Bone marrow (tissue), 2 donors: ENCODE data around the gene KLF17.

Experiments
- DNase-seq, 2 donors: peaks; one replicate each; lab custom pipeline; 2025; lab: John Stamatoyannopoulos, UW

KLF17 gene, protein sequence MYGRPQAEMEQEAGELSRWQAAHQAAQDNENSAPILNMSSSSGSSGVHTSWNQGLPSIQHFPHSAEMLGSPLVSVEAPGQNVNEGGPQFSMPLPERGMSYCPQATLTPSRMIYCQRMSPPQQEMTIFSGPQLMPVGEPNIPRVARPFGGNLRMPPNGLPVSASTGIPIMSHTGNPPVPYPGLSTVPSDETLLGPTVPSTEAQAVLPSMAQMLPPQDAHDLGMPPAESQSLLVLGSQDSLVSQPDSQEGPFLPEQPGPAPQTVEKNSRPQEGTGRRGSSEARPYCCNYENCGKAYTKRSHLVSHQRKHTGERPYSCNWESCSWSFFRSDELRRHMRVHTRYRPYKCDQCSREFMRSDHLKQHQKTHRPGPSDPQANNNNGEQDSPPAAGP

DNA sequence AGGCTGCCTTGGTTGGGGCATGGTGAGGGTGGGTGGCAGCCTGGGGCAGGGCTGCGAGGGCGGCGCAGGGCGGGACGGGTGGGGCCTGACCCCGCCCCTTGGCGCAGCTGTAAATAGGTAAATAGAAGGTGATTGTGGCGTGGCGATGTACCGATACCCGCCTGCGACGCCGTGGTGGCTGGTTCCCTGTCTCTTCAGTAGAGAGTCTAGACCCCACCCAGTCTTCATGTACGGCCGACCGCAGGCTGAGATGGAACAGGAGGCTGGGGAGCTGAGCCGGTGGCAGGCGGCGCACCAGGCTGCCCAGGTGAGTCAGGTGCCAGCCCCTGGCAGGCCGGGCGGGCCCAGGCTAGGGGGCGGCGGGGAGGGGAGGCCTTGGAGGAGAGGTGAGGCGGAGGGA is at the start of gene KLF17:
Gene KLF17, plus strand, starts transcription at position 140 of the 400 bp plus-strand sequence. Its CDS starts 87 bp downstream, at position 227.
- no peak for DNase-seq

DNA sequence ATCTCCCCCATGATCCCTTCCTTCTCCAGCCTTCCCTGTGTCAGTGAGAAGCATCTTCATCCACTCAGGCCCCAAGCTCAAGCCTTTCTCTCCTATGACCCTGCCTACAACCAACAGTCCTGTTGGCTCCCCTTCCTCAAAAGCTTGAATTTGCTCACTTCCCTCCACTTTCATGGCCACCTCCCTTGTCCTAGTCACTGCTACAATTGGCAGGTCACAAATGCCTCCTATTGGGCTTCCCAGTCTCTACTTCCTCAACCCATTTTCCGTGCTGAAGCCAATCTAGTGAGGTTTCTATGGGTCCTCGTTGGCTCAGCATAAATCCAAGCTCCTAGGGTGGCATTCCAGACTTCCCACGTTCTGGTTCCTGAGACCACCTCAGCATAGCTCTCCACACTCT is 47.2 kb upstream of the KLF17 start:
- no peak for DNase-seq

- DNase-seq: peak in 1 of 2 donors; percentile 59
Observed at GRCh38 chr1:44072204-44072603, 46.4 kb upstream of the KLF17 start.

- no peak for DNase-seq
Observed at GRCh38 chr1:44072821-44073220, 45.8 kb upstream of the KLF17 start.

GRCh38 chr1:44073528-44073927 is 45.1 kb upstream of the KLF17 start:
- DNase-seq: no peak

DNA sequence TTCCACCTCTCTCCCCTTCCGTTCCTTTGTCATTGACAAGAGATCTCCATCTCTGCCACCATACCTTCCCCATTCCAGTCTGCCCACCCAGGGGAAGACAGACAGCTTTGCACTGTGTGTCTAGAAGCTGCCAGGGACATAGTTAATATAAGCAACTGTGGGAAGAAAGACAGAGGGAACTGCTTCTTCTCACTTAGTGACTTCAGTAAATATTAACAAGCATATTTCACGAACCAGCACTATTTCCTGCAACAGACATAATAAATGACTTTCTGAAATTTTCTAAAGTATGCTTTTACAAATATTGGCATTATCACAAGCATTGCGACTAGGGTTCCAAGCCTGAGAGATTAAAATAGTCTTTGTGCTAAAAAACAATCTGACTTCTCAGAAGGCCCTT is 44.2 kb upstream of the KLF17 start:
- DNase-seq: no peak

- DNase-seq: no peak
Observed at GRCh38 chr1:44076066-44076465, 42.6 kb upstream of the KLF17 start.

DNA sequence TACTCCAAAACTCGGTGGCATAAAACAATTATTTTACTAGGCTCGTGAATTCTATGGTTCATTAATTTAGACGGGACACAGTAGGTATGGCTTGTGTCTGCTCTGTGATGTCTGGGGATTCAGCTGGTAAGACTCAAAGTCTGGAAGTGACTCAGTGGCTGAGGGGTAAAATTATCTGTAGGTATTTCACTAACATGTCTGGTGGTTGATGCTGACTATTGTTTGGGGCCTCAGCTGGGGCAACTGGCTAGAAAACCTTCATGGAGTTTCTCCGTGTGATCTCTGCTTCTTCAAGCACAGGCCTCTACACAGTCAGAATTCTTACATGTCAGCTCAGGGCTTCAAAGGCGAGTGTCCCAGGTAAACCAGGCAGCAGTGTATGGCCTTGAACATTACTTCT is 41.2 kb upstream of the KLF17 start:
- no peak for DNase-seq

- DNase-seq: no peak
Observed at GRCh38 chr1:44078104-44078503, 40.5 kb upstream of the KLF17 start.

DNA sequence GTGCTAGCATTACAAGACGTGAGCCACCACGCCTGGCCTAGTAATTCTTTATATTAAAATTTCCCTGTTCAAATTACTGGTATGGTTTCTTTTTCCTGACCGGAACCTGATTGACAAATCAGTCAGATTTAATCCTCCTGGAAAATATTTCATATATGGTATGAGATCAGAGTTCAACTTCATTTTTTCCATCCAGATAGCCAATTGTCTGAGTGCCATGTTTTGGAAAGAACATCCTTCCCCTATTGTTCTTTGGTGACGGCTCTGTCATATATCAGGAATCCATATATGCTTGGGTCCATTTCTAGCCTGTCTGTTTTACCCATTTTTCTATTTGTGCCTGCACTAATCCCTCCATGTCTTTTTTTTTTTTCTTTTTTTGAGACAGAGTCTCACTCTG is 39.1 kb upstream of the KLF17 start:
- no peak for DNase-seq

DNA sequence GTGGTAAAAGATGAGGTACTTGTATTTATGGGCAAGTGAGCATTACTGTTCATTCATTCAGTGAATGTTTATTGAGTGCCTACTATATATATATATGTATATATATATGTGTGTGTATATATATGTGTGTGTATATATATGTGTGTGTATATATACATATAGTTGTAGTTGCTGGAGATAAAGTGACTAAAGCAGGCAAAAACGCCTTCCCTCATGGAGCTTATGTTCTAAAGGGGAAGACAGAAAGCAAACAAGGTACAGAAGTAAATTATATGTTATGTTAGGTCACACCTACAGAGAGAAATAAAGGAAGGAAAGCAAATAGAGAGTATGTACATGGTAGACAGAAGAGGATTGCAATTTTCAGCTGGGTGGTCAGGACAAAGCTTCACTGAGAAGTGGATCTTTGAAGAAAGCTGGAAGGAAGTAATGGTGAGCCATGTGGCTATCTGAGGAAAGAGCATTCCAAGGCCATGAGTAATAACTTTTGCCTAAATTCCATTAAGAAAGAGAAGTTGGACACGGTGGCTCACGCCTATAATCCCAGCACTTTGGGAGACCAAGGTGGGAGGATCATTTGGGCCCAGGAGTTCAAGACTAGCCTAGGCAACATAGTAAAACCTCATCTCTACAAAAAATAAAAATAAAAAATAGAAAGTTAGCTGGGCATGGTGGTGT is 33.5 kb upstream of the KLF17 start:
- no peak for DNase-seq

DNA sequence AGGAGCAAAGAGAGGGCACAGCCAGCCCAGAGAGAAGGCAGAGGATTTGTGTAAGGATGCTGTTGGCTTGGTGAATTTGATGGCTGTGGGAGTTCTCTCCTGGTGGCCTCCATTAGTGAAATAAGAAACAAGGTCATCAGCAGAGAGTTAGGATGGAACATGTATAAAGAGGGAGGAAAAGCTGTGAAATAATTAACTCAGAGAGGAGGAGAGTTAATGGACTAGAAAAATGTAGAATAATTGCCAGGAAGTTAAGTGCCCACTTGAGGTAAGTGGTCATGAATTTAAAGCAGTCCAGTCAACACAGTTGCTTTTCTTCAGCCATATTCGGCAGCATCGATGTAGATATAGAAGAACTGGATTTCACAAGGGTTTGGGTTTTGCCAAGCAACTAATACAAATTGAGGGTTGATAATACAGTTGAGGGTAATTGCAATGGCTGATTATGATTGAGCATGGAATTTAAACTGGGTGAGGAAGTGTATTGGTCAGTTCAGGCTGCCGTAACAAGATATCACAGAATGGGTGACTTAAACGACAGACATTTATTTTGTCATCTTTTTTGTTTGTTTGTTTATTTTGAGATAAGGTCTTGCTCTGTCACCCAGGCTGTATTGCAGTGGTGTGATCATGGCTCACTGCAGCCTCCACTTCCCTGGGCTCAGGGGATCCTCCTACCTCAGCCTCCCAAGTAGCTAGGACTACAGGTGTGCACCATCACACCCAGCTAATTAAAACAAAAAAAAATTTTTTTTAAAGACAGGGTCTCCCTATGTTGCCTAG is 31.7 kb upstream of the KLF17 start:
- DNase-seq: no peak

DNA sequence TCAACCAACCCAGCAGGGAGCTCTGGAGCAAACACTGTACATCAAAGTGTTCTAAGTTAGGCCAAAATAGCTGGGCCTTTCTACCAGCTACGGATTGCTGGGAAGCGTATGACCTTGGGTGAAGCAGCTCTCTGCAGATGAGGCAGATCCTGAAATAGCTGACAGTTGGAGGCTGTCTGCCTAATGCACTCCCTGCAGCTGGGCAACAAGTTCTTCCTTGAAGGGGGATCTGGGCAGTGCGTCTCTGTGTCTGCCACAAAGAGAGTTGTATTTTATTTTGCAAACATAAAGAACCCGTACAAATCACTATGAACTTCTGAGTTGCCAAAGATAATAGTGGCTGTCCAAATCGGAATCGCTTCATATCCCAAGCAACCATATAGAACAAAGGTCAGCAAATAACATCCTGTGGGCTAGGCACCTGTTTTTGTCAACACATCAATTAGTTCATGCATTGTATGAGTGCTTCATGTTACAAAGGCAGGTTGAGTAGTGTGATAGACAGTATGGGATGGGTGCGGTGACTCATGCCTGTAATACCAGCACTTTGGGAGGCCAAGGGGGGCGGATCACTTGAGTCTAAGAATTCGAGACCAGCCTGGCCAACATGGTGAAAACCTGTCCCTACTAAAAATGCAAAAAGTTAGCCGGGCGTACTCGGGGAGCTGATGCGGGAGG is 29.1 kb upstream of the KLF17 start:
- DNase-seq: no peak

DNA sequence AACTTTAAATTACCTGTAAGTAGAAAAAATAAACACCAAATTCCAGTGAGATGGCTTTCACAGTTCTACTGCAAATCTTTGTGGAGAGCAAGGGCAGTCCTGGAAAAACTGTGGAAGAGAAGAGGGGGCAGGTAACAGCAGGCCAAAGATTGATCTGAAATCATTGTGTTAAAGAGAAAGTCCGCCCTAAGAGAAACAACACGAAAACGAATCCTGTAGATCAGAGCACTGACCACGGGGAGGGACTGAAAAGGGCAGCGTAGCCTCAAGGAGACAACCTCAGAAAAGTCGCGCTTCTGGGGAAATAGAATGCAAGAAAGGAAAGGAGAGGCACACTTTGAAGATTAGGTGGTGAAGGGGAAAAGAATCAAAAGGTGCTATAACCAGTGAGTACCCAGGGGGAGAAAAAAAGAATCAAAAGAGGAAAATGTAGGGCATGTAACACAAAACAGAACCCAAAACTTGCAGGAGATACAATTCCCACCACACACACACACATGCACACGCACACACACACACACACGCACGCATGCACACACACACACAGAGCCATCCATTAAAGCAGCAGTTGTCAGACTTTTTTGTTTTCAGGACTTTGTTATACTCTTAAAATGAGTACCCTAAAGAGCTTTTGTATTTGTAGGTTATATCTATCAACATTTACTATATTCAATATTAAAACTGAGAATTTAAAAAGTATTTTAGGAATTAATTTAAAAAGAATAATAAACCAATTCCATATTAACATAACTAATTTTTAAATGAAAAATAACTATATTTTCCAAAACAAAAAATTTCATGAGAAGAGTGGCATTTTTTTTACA is 28.0 kb upstream of the KLF17 start:
- no peak for DNase-seq

DNA sequence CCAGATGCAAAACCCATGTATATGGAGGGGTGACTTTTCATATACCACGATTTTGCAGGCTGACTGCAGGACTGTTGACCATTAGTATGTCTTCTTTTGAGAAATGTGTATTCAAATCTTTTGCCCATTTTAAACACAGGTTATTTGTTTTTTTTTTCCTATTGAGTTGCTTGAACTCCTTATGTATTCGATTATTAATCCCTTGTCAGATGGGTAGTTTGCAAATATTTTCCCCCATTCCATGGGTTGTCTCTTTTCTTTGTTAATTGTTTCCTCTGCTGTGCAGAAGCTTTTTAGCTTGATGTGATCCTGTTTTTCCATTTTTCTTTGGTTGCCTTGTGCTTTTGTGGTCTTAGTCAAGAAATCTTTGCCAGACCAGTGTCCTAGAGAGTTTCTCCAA is 24.6 kb upstream of the KLF17 start:
- DNase-seq: no peak

- DNase-seq: no peak
Observed at GRCh38 chr1:44100183-44100868, 18.3 kb upstream of the KLF17 start.

DNA sequence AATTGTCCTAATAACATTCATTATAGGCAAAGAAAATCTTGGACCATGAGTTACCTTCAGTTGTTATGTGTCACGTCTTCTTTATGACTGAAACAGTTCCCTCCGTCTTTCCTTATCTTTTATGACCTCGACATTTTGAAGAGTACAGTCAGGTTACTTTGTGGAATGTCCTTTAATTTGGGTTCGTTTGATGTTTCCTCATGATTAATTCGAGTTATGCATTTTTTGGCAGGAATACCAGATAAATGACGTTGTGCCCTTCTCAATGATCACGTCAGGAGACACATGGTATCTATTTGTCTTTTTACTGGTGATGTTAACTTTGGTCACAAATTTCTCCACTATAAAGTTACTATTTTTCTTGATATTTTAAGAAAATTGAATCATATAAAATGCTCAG is 17.3 kb upstream of the KLF17 start:
- no peak for DNase-seq

DNA sequence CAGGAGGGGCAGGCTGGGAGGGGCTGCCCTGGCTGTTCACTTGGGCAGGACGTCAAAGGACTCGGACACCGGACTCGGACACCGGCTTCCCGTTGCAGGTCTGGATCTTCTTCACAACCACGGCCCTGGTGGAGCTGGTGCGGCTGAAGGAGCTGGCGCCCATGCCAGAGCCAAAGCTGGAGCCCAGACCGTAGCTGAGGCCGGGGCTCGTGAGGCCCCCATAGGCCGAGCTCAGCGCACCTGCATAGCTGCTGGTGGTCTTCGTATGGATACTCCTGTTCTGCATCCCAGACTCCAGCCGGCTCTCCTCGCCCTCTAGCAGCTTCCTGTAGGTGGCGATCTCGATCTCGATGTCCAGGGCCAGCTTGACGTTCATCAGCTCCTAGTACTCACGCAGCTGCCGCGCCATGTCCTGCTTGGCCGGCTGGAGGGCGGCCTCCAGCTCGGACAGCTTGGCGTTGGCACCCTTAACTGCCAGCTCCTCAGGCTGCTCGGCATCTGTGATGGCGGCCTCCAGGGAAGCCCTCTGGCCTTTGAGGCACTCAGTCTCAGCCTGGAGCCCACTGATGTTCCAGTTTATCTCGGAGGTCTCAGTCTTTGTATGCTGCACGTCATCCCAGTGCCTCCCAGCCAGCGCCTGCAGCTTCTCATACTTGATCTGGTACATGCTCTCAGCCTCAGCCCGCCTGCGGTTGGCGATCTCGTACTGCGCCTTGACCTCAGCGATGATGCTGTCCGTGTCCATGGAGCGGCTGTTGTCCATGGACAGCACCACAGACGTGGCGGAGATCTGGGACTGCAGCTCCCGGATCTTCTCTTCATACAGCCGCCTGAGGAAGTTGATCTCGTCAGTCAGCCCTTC is 15.1 kb upstream of the KLF17 start:
- no peak for DNase-seq

- no peak for DNase-seq
Observed at GRCh38 chr1:44105810-44106209, 12.8 kb upstream of the KLF17 start.

DNA sequence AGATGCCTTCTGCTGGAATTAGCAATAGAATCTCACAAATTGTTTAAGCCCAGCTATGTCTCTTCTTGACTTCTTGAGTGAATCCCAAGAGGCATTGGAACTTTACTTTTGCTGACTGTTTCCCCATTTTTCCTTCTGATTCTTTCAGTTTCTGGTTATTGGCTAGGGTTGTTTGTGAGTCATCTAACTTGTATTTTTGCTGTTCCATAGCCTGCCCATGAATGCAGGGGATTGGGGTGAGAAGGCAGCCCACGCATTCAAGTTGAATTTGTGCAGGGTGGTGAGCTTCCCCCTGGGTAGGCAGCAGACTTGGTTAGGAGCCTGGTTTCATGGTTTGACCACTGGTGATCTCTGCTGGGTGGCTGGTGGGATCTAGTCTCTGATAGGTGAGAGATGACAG is 10.4 kb upstream of the KLF17 start:
- no peak for DNase-seq
